GM12873 (cell line): ENCODE data around the gene CRIP1.

Source experiments
- TF ChIP-seq, protein P1 (sequence below): IDR thresholded peaks from 2 replicates; pipeline ENCODE4 v1.5.1; 2012; ENCODE audit warnings: low read depth, mild to moderate bottlenecking, moderate library complexity, low read length, control low read depth; ENCODE audit not compliant: insufficient read depth; ENCODE audit errors: missing control alignments

The CRIP1 gene

DNA sequence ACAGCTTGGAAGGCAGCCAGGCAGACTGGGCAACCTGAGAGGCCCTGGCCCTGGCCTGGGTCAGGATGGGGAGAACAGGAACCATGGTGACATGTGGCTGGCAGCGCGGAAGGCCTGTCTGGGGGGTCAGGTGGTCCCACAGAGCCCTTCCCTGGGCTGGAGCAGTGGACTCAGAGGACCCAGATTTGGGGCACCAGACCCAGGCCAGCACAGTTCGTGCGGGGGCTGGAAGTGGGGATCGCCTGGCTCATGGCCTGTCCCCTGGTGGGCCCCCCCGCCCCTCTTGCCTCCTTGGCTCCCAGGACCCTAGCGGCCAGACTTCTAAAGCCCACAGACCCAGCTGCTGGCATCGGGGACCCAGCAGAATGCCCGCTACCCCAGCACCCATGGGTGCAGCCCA, 45.7 kb upstream of the CRIP1 start:
- TF ChIP-seq, protein P1, sequence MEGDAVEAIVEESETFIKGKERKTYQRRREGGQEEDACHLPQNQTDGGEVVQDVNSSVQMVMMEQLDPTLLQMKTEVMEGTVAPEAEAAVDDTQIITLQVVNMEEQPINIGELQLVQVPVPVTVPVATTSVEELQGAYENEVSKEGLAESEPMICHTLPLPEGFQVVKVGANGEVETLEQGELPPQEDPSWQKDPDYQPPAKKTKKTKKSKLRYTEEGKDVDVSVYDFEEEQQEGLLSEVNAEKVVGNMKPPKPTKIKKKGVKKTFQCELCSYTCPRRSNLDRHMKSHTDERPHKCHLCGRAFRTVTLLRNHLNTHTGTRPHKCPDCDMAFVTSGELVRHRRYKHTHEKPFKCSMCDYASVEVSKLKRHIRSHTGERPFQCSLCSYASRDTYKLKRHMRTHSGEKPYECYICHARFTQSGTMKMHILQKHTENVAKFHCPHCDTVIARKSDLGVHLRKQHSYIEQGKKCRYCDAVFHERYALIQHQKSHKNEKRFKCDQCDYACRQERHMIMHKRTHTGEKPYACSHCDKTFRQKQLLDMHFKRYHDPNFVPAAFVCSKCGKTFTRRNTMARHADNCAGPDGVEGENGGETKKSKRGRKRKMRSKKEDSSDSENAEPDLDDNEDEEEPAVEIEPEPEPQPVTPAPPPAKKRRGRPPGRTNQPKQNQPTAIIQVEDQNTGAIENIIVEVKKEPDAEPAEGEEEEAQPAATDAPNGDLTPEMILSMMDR: no peak

DNA sequence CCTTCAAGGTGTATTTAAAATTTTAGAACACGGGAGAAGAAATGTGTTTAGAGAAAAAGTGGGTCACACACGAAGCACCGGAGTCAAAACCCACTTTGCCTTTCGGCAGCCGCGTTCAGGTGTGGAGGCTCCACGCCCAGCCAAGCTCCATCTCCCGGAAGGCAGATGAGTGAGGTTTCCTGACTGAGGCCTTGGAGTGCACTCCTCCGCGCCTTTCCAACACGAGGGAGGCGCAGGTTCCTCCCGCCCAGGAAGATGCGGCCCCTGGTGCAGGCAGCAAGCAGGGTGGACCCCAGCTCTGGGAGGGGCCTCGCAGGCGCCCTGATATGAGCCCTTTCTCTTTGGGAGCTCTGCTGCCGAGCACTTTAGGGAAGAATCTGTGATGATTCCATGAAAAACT, 44.6 kb upstream of the CRIP1 start:
- TF ChIP-seq, protein P1: no peak

DNA sequence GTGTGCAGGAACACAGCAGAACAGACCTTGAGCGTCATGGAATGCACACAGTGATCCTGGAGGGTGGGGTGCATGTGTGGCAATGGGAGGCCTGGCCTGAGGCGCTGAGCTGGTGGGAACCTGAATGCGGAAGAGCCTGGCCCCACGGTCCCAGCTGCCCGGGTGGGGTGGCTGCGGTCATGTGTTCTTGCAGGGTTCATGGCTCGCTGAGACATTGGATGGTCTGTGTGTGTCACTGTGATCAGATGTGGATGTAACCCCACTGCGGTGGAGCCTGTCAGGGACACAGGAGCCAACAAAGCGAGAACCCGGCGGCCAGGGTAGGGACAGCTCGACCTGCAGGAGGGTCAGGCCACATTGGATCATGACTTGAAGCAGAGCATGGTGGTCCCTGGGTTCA, 43.9 kb upstream of the CRIP1 start:
- TF ChIP-seq, protein P1: no peak

DNA sequence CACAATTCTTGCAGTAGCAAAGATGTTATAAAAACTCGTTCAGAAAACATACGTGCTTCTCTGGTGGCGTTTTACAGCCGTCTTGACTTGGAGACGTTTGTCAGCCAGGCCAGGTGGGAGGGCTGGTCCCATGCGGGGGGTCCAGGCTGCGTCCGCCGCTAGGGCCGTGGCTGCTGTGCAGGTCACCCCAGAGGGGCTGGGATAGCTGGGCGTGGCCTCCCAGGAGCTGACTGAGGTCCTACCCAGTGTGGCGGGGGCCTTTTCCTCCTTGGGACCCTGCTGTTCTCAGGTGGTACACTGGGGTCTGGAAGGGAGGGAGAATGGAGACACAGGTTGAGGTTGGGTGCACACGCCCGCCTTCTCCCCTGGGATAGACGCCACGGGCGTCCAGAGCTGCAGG, 41.8 kb upstream of the CRIP1 start:
- TF ChIP-seq, protein P1: no peak

DNA sequence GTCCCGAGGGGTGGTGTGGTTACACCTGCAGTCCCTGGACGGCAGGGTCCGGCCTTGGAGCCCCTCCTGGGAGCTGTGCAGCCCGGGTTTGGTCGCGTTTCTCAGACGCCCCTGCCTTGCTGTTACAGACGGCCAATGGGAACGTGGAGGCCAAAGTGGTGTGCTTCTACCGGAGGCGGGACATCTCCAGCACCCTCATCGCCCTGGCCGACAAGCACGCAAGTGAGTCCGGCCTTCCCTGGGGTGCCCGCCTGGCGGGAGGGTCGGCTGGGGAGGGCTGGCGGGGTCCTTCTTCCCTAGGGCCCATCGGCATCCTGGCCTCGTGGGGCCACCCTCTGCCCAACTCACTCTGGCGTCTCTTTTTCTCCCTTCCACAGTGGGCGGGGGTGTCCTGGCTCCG, 41.4 kb upstream of the CRIP1 start:
- TF ChIP-seq, protein P1: no peak

DNA sequence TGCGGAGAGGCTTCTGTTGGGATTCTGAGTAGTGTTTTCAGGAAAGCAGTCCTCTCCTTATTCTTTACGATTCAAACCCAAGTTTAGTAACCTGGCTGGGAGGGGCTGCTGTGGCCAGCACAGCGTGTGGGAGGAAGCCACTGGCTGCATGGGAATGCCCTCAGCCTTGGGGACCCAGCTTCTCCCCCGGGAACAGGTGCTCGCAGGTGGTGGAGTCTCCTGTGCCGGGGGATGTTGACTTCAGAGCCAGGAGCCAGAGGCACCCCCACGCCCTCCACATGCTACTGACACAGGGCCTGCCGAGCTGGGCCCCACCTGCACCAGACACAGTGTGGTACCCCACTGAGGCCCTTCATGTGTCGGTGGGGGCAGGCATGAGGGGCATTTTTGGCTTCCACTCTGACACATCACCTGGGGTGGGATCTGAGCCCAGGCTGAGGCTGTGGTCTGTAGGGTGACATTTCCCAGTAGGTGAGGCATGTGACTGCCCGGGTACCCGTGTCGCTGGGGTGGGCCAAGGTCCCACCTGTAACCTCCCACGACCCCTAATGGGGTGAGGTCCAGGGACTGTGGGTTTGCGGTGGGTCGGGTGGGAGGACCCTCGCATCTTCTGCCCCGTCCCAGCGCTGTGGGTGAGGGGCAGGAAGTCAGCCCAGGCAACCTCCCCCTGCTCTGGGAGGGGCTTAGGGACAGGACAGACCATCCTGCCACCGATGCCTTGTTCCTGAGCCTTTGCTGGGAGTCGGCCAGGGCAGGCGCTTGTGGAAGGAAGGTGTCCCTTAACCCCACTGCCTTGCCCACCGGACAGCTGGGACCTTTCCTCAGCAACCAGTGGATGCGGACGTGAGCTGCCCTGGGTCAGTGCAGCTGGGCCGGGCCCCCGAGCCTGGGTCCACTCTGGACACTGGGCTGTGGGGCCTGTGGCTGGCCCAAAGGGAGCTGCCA, 40.5 kb upstream of the CRIP1 start:
- TF ChIP-seq, protein P1: no peak

DNA sequence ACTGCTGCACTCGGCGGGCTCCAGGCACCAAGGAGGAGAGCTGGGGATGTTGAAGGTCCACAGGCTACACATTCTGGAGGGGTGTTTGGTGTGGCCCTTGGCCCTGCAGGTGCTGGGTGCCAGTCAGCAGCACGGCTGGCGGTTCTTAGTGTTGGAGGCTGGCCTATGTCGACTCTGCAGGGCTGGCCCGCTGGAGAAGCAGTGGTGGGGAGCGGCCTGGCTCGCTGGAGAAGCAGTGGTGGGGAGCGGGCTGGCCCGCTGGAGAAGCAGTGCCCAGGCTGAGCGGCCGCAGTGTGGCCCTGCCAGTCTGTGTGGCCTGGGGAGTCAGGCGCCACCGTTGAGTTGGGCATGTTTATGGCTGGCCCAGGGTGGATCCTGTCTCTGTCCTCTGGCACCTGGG, 39.7 kb upstream of the CRIP1 start:
- TF ChIP-seq, protein P1: no peak
